Right lobe of liver (tissue), 6 donors: ENCODE measurements around the gene PGAP1. TPM values are rescaled to one million over a fixed set of nuclear protein-coding genes. Genes with fewer than 3 reads are reported as not detected.

Experiments
- ATAC-seq, 4 donors: fragments of 200-7000 bp; cut with Tn5 transposase; one replicate each; pipeline ENCODE4 v1.9.1; 2020; ENCODE audit warnings: mild to moderate bottlenecking in 4 of 4, moderate library complexity in 4 of 4
- DNase-seq, 3 donors: peaks; one replicate each; pipeline ENCODE4 v3.0.0-alpha.2; 2020
- H3K27ac ChIP-seq, 3 donors: fragments of 200-600 bp; one replicate each; pipeline ENCODE4 v1.8.0; 2022
- H3K27me3 ChIP-seq, 2 donors: fragments of 200-600 bp; one replicate each; pipeline ENCODE4 v1.8.0; 2022
- H3K36me3 ChIP-seq, 4 donors: fragments of 200-600 bp; sonication (generic) in 1 of 4; one replicate each; pipeline versions ENCODE4 v1.5.1 to v1.8.0; 2017 to 2022; ENCODE audit warnings: control low read depth in 1 of 4
- H3K4me1 ChIP-seq, 4 donors: fragments of 200-600 bp; sonication (generic) in 1 of 4; one replicate each; pipeline versions ENCODE4 v1.5.1 to v1.8.0; 2017 to 2022; ENCODE audit warnings: control low read depth in 1 of 4
- H3K4me3 ChIP-seq, 3 donors: fragments of 200-600 bp; one replicate each; pipeline ENCODE4 v1.8.0; 2022
- H3K9me3 ChIP-seq, 4 donors: fragments of 200-600 bp; sonication (generic) in 1 of 4; one replicate each; pipeline versions ENCODE4 v1.5.1 to v1.8.0; 2017 to 2022; ENCODE audit warnings: control low read depth in 1 of 4
- CTCF ChIP-seq, 4 donors: fragments of 200-600 bp in 3 of 4; fragments of 450-650 bp in 1 of 4; IDR thresholded peaks; one replicate each; pipeline versions ENCODE4 v1.5.1 to v1.8.0; 2016 to 2022; ENCODE audit warnings: antibody characterized with exemption in 4 of 4, mild to moderate bottlenecking in 2 of 4
- POLR2A ChIP-seq: fragments of 450-650 bp; IDR thresholded peaks from one replicate; pipeline ENCODE4 v1.6.1; 2017; ENCODE audit warnings: antibody characterized with exemption, mild to moderate bottlenecking
- WGBS: methylation state at CpG from one replicate; pipeline ENCODE4 v1.1.6; 2018; ENCODE audit warnings: low coverage, low lambda C conversion rate; ENCODE audit not compliant: insufficient coverage; ENCODE audit errors: missing lambda C conversion rate; 5-methylcytosine and 5-hydroxymethylcytosine counted together
- intact Hi-C, 2 donors: fragments of 100-400 bp; cut with DNase I; formaldehyde crosslinking; loops; one replicate each; pipeline versions ENCODE4 v1.11.2 to v1.14.1; 2022
- total RNA-seq, 6 experiments: library from RNA; depleted of rRNA in 2 of 6; stranded (reverse); fragments of >200 nt in 2 of 6; fragmentation: NEBNext Ultra II Directional in 3 of 6; extraction: Animal tissue kit (Norgen Biotek cat#: 25700) in 3 of 6; gene quantifications; one replicate each; pipeline versions ENCODE4 v1.1.0 to v1.2.4, GENCODE V29; 2016 to 2023
- donor health status: DM: no; HTN: yes; CAD: no.
- donor health status: DM: no; HTN: no; CAD: no.
- donor health status: DM: no; HTN: no; CAD: no.
- donor health status: DM: no; HTN: yes; CAD: no.
- donor health status: DM: no; HTN: yes; CAD: no.

Gene PGAP1
- total RNA-seq, 6 experiments from 2014 or later, result 2.2 to 4.2 (median 3.5) TPM

GRCh38 chr2:196956069-196956468 lies 29.6 kb upstream of the PGAP1 start:
- WGBS, result 73% methylated on average over 6 of the region's 6 CpGs
- intact Hi-C loops, result no loop called here

GRCh38 chr2:196955036-196955435 lies 28.5 kb upstream of the PGAP1 start:
- Histone ChIP-seq H3K4me1 (peaks cover 0 to 5% (median 2%) of the 10 kb centered on the region in 4 donors), H3K27ac (no peak overlapping the region), H3K27me3 (no peaks in the 10 kb centered on the region), H3K36me3 (no peaks in the 10 kb centered on the region), H3K4me3 (no peak overlapping the region), H3K9me3 (no peaks in the 10 kb centered on the region)
- TF ChIP-seq CTCF (IDR thresholded peaks at IDR 0.05) (no peak), POLR2A (no peak)
- intact Hi-C loops, result no loop called here
- WGBS, result 39% methylated on average over 3 of the region's 3 CpGs
- ATAC-seq (no peak), DNase-seq (no peak)

More at GRCh38 chr2:196956069-196956468, 29.6 kb upstream of the PGAP1 start:
- no peak for ATAC-seq
- no peak for DNase-seq
- no peaks in the 10 kb centered on the region for H3K36me3 ChIP-seq
- peaks cover 0 to 9% (median 2%) of the 10 kb centered on the region in 4 donors for H3K4me1 ChIP-seq
- no peak overlapping the region for H3K4me3 ChIP-seq
- H3K9me3 ChIP-seq, result no peaks in the 10 kb centered on the region
- TF ChIP-seq POLR2A (no peak), CTCF (IDR thresholded peaks at IDR 0.05) (no peak)
- no peak overlapping the region for H3K27ac ChIP-seq
- no peaks in the 10 kb centered on the region for H3K27me3 ChIP-seq

GRCh38 chr2:196954001-196954400 lies 27.5 kb upstream of the PGAP1 start:
- no peaks in the 10 kb centered on the region for H3K36me3 ChIP-seq
- no peaks in the 10 kb centered on the region for H3K27me3 ChIP-seq
- H3K4me1 ChIP-seq, result no peaks in the 10 kb centered on the region
- TF ChIP-seq POLR2A, result no peak
- H3K27ac ChIP-seq, result no peak overlapping the region
- ATAC-seq (no peak), DNase-seq (no peak)
- intact Hi-C loops, result no loop called here
- H3K9me3 ChIP-seq, result no peaks in the 10 kb centered on the region
- H3K4me3 ChIP-seq, result no peak overlapping the region
- WGBS, result 90% methylated on average over 2 of the region's 5 CpGs

- Histone ChIP-seq H3K4me1 (no peaks in the 10 kb centered on the region), H3K27ac (no peak overlapping the region), H3K4me3 (no peak overlapping the region), H3K27me3 (no peaks in the 10 kb centered on the region), H3K9me3 (no peaks in the 10 kb centered on the region), H3K36me3 (no peaks in the 10 kb centered on the region)
- WGBS, result 51% methylated on average over 2 of the region's 2 CpGs
- intact Hi-C loops, result no loop called here
- DNase-seq (no peak), ATAC-seq (no peak)
- no peak for TF ChIP-seq CTCF (IDR thresholded peaks at IDR 0.05)
- no peak for TF ChIP-seq POLR2A
Measured at GRCh38 chr2:196952936-196953335, 26.4 kb upstream of the PGAP1 start.

GRCh38 chr2:196951973-196952372 lies 25.5 kb upstream of the PGAP1 start:
- no peak for DNase-seq
- Histone ChIP-seq H3K27ac (no peak overlapping the region), H3K9me3 (no peaks in the 10 kb centered on the region), H3K4me3 (no peak overlapping the region), H3K4me1 (no peaks in the 10 kb centered on the region), H3K27me3 (no peaks in the 10 kb centered on the region), H3K36me3 (no peaks in the 10 kb centered on the region)
- WGBS, result 31% methylated on average over 1 of the region's 2 CpGs
- no peak for TF ChIP-seq POLR2A
- no peak for TF ChIP-seq CTCF (IDR thresholded peaks at IDR 0.05)
- no peak for ATAC-seq
- intact Hi-C loops, result no loop called here
